ENCODE measurements around the gene LRMDA. TPM values are rescaled to one million over a fixed set of nuclear protein-coding genes. Genes with fewer than 3 reads are reported as not detected.

Gene LRMDA
- total RNA-seq, 1 experiment from 2014 or later = not detected

GRCh38 chr10:75643405-75643804, 212.0 kb downstream of the LRMDA start:
- H3K9me2 ChIP-seq (replicated peaks; ENCODE audit: insufficient read depth, low read length) = no peaks in the 10 kb centered on the region
- no peaks in the 10 kb centered on the region for H3K27me3 ChIP-seq (ENCODE audit: low read length)
- no peak overlapping the region for H3K4me2 ChIP-seq (ENCODE audit: low read depth, low read length, poor library complexity, severe bottlenecking)
- no peak overlapping the region for H3K9ac ChIP-seq (ENCODE audit: low read length)
- H3K27ac ChIP-seq (ENCODE audit: low read length) = no peak overlapping the region
- no peak for DNase-seq
- no peaks in the 10 kb centered on the region for H4K20me1 ChIP-seq (ENCODE audit: insufficient read depth, low read depth, low read length)
- H3K4me1 ChIP-seq (ENCODE audit: low read length) = no peaks in the 10 kb centered on the region
- no peaks in the 10 kb centered on the region for H3K9me3 ChIP-seq (ENCODE audit: low read length)
- H2AFZ ChIP-seq (ENCODE audit: low read length) = no peak overlapping the region
- H3K36me3 ChIP-seq (ENCODE audit: insufficient read depth, low read length) = no peaks in the 10 kb centered on the region
- H3K4me3 ChIP-seq (ENCODE audit: low read length) = no peak overlapping the region
- no peaks in the 10 kb centered on the region for H3K79me2 ChIP-seq (ENCODE audit: low read length)

GRCh38 chr10:75643944-75644692, 212.7 kb downstream of the LRMDA start:
- Histone ChIP-seq H3K36me3 (ENCODE audit: insufficient read depth, low read length) (no peaks in the 10 kb centered on the region), H3K4me2 (ENCODE audit: low read depth, low read length, poor library complexity, severe bottlenecking) (no peak overlapping the region), H3K27me3 (ENCODE audit: low read length) (no peaks in the 10 kb centered on the region), H3K9me2 (replicated peaks; ENCODE audit: insufficient read depth, low read length) (no peaks in the 10 kb centered on the region), H3K79me2 (ENCODE audit: low read length) (no peaks in the 10 kb centered on the region), H2AFZ (ENCODE audit: low read length) (no peak overlapping the region), H3K9ac (ENCODE audit: low read length) (no peak overlapping the region), H3K9me3 (ENCODE audit: low read length) (no peaks in the 10 kb centered on the region), H3K4me1 (ENCODE audit: low read length) (no peaks in the 10 kb centered on the region), H3K27ac (ENCODE audit: low read length) (no peak overlapping the region), H3K4me3 (ENCODE audit: low read length) (no peak overlapping the region), H4K20me1 (ENCODE audit: insufficient read depth, low read depth, low read length) (no peaks in the 10 kb centered on the region)
- no peak for DNase-seq

GRCh38 chr10:75645704-75646103, 214.3 kb downstream of the LRMDA start:
- no peaks in the 10 kb centered on the region for H3K36me3 ChIP-seq (ENCODE audit: insufficient read depth, low read length)
- H3K4me2 ChIP-seq (ENCODE audit: low read depth, low read length, poor library complexity, severe bottlenecking) = no peak overlapping the region
- H3K9ac ChIP-seq (ENCODE audit: low read length) = no peak overlapping the region
- H3K27ac ChIP-seq (ENCODE audit: low read length) = no peak overlapping the region
- no peak for DNase-seq
- H3K27me3 ChIP-seq (ENCODE audit: low read length) = no peaks in the 10 kb centered on the region
- no peak overlapping the region for H3K4me3 ChIP-seq (ENCODE audit: low read length)
- H2AFZ ChIP-seq (ENCODE audit: low read length) = no peak overlapping the region
- H3K9me3 ChIP-seq (ENCODE audit: low read length) = no peaks in the 10 kb centered on the region
- H3K4me1 ChIP-seq (ENCODE audit: low read length) = no peaks in the 10 kb centered on the region
- H4K20me1 ChIP-seq (ENCODE audit: insufficient read depth, low read depth, low read length) = no peaks in the 10 kb centered on the region
- H3K79me2 ChIP-seq (ENCODE audit: low read length) = no peaks in the 10 kb centered on the region
- H3K9me2 ChIP-seq (replicated peaks; ENCODE audit: insufficient read depth, low read length) = no peaks in the 10 kb centered on the region

DNA sequence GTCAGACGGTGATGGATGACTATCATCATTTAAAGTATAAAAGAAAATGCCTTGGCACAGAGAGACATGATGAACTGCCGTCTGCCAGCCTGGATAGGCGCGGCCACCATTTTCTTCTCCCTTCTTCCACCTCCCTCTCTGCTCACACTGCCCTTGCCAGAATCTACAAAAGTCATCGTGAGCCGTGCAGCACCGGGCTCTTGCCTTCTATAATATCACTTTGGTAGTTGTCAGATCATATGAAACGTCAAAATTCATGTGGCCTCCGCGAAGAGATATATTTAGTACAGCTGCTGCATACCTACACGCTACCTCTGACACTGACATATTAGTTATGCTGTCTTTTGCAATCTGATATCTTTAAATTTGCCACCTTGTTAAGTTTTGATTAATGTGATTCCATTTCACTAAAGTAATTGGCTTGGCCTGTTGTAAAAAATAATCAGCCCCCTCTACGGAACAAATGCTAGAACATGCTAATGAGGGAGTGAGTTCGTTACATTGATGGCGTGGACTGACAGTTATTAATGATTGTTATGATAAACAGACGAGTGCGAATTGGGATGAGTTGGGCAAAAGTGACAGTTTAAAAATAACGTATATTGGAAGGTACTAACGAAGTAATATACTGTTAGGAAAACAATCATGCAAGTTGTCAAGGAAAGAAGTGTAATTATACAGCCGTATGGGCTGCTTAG, 214.9 kb downstream of the LRMDA start:
- Histone ChIP-seq H3K36me3 (ENCODE audit: insufficient read depth, low read length) (no peaks in the 10 kb centered on the region), H2AFZ (ENCODE audit: low read length) (no peak overlapping the region), H3K4me1 (ENCODE audit: low read length) (no peaks in the 10 kb centered on the region), H3K9ac (ENCODE audit: low read length) (no peak overlapping the region), H3K4me3 (ENCODE audit: low read length) (no peak overlapping the region), H3K79me2 (ENCODE audit: low read length) (no peaks in the 10 kb centered on the region), H3K9me2 (replicated peaks; ENCODE audit: insufficient read depth, low read length) (no peaks in the 10 kb centered on the region), H4K20me1 (ENCODE audit: insufficient read depth, low read depth, low read length) (no peaks in the 10 kb centered on the region), H3K4me2 (ENCODE audit: low read depth, low read length, poor library complexity, severe bottlenecking) (no peak overlapping the region), H3K27me3 (ENCODE audit: low read length) (no peaks in the 10 kb centered on the region), H3K27ac (ENCODE audit: low read length) (no peak overlapping the region), H3K9me3 (ENCODE audit: low read length) (no peaks in the 10 kb centered on the region)
- DNase-seq = no peak

- no peak overlapping the region for H3K27ac ChIP-seq (ENCODE audit: low read length)
- no peaks in the 10 kb centered on the region for H3K4me1 ChIP-seq (ENCODE audit: low read length)
- H4K20me1 ChIP-seq (ENCODE audit: insufficient read depth, low read depth, low read length) = no peaks in the 10 kb centered on the region
- H3K4me2 ChIP-seq (ENCODE audit: low read depth, low read length, poor library complexity, severe bottlenecking) = no peak overlapping the region
- DNase-seq = no peak
- no peaks in the 10 kb centered on the region for H3K36me3 ChIP-seq (ENCODE audit: insufficient read depth, low read length)
- no peaks in the 10 kb centered on the region for H3K9me3 ChIP-seq (ENCODE audit: low read length)
- no peaks in the 10 kb centered on the region for H3K27me3 ChIP-seq (ENCODE audit: low read length)
- H2AFZ ChIP-seq (ENCODE audit: low read length) = no peak overlapping the region
- no peak overlapping the region for H3K4me3 ChIP-seq (ENCODE audit: low read length)
- no peaks in the 10 kb centered on the region for H3K9me2 ChIP-seq (replicated peaks; ENCODE audit: insufficient read depth, low read length)
- no peaks in the 10 kb centered on the region for H3K79me2 ChIP-seq (ENCODE audit: low read length)
- H3K9ac ChIP-seq (ENCODE audit: low read length) = no peak overlapping the region
Observed at GRCh38 chr10:75646916-75647315, 215.5 kb downstream of the LRMDA start.

- no peaks in the 10 kb centered on the region for H3K36me3 ChIP-seq (ENCODE audit: insufficient read depth, low read length)
- no peaks in the 10 kb centered on the region for H3K9me2 ChIP-seq (replicated peaks; ENCODE audit: insufficient read depth, low read length)
Observed at GRCh38 chr10:75647675-75648074, 216.3 kb downstream of the LRMDA start.

DNA sequence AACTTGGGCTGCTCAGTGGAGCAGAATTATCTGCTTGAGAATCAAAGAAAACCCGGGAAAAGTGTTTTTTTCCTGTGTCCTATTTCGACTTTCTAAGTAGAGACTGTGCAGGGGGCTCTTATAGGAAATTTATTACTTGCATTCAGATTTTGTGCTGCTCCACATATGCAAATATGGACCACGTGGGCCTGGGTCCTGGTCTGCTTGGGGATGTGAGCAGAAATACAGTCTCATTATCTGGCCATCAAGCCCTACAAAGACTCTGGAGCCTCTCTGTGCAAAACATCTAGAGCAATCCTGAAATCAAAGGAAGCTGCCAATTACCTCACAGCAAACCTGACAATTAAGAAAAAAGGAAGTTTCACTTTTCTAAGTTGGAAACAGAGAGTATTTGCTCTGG, 216.9 kb downstream of the LRMDA start:
- no peak overlapping the region for H3K27ac ChIP-seq (ENCODE audit: low read length)
- DNase-seq = no peak
- H3K4me2 ChIP-seq (ENCODE audit: low read depth, low read length, poor library complexity, severe bottlenecking) = no peak overlapping the region
- no peak overlapping the region for H3K9ac ChIP-seq (ENCODE audit: low read length)
- no peak overlapping the region for H2AFZ ChIP-seq (ENCODE audit: low read length)
- no peaks in the 10 kb centered on the region for H3K27me3 ChIP-seq (ENCODE audit: low read length)
- H3K4me3 ChIP-seq (ENCODE audit: low read length) = no peak overlapping the region
- no peaks in the 10 kb centered on the region for H3K9me3 ChIP-seq (ENCODE audit: low read length)
- no peaks in the 10 kb centered on the region for H3K36me3 ChIP-seq (ENCODE audit: insufficient read depth, low read length)
- no peaks in the 10 kb centered on the region for H4K20me1 ChIP-seq (ENCODE audit: insufficient read depth, low read depth, low read length)
- H3K9me2 ChIP-seq (replicated peaks; ENCODE audit: insufficient read depth, low read length) = no peaks in the 10 kb centered on the region
- H3K4me1 ChIP-seq (ENCODE audit: low read length) = no peaks in the 10 kb centered on the region
- no peaks in the 10 kb centered on the region for H3K79me2 ChIP-seq (ENCODE audit: low read length)

More at GRCh38 chr10:75647675-75648074, 216.3 kb downstream of the LRMDA start:
- Histone ChIP-seq H4K20me1 (ENCODE audit: insufficient read depth, low read depth, low read length) (no peaks in the 10 kb centered on the region), H3K4me1 (ENCODE audit: low read length) (no peaks in the 10 kb centered on the region), H3K9me3 (ENCODE audit: low read length) (no peaks in the 10 kb centered on the region), H3K4me3 (ENCODE audit: low read length) (no peak overlapping the region), H3K27me3 (ENCODE audit: low read length) (no peaks in the 10 kb centered on the region), H3K79me2 (ENCODE audit: low read length) (no peaks in the 10 kb centered on the region), H2AFZ (ENCODE audit: low read length) (no peak overlapping the region), H3K27ac (ENCODE audit: low read length) (no peak overlapping the region), H3K4me2 (ENCODE audit: low read depth, low read length, poor library complexity, severe bottlenecking) (no peak overlapping the region), H3K9ac (ENCODE audit: low read length) (no peak overlapping the region)
- no peak for DNase-seq

DNA sequence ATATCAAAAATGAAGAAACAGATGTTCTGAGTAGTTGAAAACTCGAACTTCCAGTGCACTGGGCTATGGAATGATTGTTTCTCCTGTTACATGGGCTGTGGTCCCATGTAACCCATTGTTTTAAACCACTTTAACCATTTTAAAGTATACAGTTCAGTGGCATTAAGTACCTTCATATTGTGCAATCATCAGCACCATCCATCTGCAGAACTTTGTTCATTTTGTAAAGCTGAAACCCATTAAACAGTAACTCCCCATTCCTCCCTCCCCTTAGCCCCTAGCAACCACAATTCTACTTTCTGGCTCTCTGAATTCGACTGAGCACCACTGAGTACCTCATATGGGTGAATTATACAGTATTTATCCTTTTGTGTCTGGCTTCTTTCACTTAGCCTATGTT, 217.4 kb downstream of the LRMDA start:
- Histone ChIP-seq H3K36me3 (ENCODE audit: insufficient read depth, low read length) (no peaks in the 10 kb centered on the region), H3K4me1 (ENCODE audit: low read length) (no peaks in the 10 kb centered on the region), H3K27ac (ENCODE audit: low read length) (no peak overlapping the region), H3K9me3 (ENCODE audit: low read length) (no peaks in the 10 kb centered on the region), H3K79me2 (ENCODE audit: low read length) (no peaks in the 10 kb centered on the region), H3K27me3 (ENCODE audit: low read length) (no peaks in the 10 kb centered on the region), H2AFZ (ENCODE audit: low read length) (no peak overlapping the region), H3K9me2 (replicated peaks; ENCODE audit: insufficient read depth, low read length) (no peaks in the 10 kb centered on the region), H3K4me3 (ENCODE audit: low read length) (no peak overlapping the region), H4K20me1 (ENCODE audit: insufficient read depth, low read depth, low read length) (no peaks in the 10 kb centered on the region), H3K4me2 (ENCODE audit: low read depth, low read length, poor library complexity, severe bottlenecking) (no peak overlapping the region), H3K9ac (ENCODE audit: low read length) (no peak overlapping the region)
- DNase-seq = no peak
